ENCODE results near the gene L1CAM.

DNA sequence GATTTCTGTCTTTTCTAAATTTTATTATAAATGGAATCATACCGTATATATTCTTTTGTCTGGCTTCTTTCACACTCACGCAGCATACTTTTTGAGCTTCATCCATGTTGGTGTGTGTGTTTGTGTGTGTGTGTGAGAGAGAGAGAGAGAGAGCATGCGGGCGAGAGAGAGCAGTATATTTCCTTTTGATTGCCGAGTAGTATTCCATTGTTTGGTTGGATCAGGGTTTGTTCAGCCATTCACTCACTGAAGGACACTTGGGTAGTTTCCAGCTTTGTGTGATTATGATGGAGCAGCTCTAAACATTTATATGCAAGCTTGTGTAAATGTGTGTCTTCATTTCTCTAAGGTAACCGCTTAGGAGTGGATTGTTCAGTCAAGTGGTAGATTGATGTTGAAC lies 3.1 kb upstream of the L1CAM start:
- TF ChIP-seq, protein P1, sequence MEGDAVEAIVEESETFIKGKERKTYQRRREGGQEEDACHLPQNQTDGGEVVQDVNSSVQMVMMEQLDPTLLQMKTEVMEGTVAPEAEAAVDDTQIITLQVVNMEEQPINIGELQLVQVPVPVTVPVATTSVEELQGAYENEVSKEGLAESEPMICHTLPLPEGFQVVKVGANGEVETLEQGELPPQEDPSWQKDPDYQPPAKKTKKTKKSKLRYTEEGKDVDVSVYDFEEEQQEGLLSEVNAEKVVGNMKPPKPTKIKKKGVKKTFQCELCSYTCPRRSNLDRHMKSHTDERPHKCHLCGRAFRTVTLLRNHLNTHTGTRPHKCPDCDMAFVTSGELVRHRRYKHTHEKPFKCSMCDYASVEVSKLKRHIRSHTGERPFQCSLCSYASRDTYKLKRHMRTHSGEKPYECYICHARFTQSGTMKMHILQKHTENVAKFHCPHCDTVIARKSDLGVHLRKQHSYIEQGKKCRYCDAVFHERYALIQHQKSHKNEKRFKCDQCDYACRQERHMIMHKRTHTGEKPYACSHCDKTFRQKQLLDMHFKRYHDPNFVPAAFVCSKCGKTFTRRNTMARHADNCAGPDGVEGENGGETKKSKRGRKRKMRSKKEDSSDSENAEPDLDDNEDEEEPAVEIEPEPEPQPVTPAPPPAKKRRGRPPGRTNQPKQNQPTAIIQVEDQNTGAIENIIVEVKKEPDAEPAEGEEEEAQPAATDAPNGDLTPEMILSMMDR (conservative IDR thresholded peaks at IDR 0.05; ENCODE audit: low read depth, low read length): no peak
- TF ChIP-seq EZH2 (IDR thresholded peaks at IDR 0.05; ENCODE audit: borderline replicate concordance, low read depth, low read length, poor library complexity, severe bottlenecking): no peak

Data from A673 (cell line).